ENCODE measurements around the gene MMP14. TPM values are rescaled to one million over a fixed set of nuclear protein-coding genes. Genes with fewer than 3 reads are reported as not detected.

Gene MMP14
- total RNA-seq, 1 donor from 2014 or later: 306 TPM

DNA sequence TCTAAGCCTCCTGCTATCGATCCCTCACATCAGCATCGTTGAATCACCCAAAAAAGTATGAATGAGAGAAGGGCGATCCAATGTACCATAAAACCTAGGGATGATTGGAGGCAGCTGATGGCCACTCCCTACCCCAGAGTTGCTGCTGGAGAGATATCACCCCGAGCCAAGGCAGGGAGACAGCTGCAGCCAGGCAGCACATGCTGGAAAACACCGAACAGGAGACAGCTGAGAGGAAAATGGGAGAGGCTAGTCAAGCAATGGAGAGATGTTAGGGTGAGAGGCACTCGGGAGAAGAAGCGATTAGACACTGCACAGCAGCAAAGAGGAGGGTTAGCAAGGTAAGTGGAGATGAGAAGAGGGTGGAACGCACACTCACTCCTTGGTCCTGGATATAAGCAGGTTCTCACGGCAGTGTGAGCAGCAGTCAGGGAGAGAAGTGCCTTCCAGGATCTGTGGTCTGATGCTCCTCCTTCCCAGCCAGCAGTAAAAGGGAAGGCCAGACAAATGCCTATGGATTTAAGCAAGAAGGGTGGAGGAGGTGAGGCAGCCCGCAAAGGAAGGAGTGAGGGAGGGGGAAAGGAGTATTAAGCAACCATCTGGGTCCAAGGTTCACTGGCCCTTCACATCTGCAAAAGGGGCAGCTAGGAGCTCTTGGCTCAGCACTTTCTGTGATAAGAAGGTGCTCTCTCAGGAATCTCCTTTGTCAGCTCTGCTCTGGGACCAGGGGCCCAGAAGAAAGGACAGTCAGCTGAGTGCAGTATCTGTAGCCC lies 21.3 kb upstream of the MMP14 start, which contains the start of gene SLC7A7:
SLC7A7 (minus strand) TSS at position 495 of the 773 bp plus-strand sequence. CDS start 2,037 bp downstream, outside the sequence.
- peak within 1 kb of the TSS; percentile 62 for H3K27ac Mint-ChIP-seq
- H3K4me1 Mint-ChIP-seq: peaks cover 36% of the 10 kb centered on the region
- no peaks in the 10 kb centered on the region for H3K36me3 Mint-ChIP-seq
- H3K27me3 Mint-ChIP-seq (ENCODE audit: low read depth): no peaks in the 10 kb centered on the region
- peak within 1 kb of the TSS; percentile 15 for H3K4me3 Mint-ChIP-seq
- no peaks in the 10 kb centered on the region for H3K9me3 Mint-ChIP-seq
- DNase-seq (ENCODE audit: low spot score in 2 of 2, unreplicated experiment in 2 of 2): no peak
- TF ChIP-seq, protein P1, sequence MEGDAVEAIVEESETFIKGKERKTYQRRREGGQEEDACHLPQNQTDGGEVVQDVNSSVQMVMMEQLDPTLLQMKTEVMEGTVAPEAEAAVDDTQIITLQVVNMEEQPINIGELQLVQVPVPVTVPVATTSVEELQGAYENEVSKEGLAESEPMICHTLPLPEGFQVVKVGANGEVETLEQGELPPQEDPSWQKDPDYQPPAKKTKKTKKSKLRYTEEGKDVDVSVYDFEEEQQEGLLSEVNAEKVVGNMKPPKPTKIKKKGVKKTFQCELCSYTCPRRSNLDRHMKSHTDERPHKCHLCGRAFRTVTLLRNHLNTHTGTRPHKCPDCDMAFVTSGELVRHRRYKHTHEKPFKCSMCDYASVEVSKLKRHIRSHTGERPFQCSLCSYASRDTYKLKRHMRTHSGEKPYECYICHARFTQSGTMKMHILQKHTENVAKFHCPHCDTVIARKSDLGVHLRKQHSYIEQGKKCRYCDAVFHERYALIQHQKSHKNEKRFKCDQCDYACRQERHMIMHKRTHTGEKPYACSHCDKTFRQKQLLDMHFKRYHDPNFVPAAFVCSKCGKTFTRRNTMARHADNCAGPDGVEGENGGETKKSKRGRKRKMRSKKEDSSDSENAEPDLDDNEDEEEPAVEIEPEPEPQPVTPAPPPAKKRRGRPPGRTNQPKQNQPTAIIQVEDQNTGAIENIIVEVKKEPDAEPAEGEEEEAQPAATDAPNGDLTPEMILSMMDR (IDR thresholded peaks at IDR 0.05; ENCODE audit: unreplicated experiment): no peak

DNA sequence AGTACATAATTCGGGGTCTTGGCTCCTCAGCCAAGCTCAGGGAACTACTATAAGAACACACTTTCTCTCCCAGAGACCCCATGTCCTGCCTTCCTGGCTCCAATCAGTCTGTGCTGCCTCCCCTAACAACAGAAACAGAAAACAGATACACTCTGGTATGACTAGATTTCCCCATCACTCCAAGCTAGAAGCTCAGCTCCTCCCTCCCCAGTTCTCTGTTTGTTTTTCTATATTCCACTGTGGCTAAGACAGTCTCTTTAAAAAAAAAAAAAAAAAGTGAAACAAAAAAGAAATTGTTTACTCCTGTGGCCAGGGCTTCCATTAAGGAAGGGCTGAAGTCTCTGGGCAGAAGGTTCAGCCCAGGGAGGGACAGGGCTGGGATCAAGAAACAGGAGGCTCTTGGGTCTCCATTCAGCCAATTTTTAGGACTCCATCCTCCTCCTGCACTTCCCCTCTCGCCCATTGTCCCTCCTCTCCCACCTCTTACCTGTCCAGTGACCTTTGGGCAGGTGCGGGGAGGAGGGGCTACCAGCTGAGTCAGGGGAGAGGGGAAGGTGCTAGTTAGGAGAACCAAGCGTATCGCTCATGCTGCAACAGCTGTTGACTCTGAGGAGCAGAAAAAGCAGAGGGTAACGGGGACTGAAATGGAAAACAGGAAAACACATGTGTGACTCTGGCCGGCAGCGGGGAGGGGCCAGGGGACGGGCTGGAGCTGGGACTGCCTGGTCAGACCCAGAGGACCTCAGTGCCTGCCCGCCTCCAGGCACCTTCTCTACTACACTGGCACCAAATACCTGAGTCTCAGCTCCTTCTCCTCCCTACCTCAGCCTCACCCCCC lies 17.0 kb upstream of the MMP14 start:
- H3K9me3 Mint-ChIP-seq: no peaks in the 10 kb centered on the region

GRCh38 chr14:22820731-22821130 lies 15.7 kb upstream of the MMP14 start:
- Mint-ChIP-seq H3K4me1 (peaks cover 49% of the 10 kb centered on the region), H3K36me3 (no peaks in the 10 kb centered on the region), H3K27me3 (ENCODE audit: low read depth) (no peaks in the 10 kb centered on the region), H3K9me3 (no peaks in the 10 kb centered on the region), H3K4me3 (no peak overlapping the region), H3K27ac (no peak overlapping the region)
- DNase-seq (ENCODE audit: low spot score in 2 of 2, unreplicated experiment in 2 of 2): no peak
- TF ChIP-seq, protein P1 (IDR thresholded peaks at IDR 0.05; ENCODE audit: unreplicated experiment): no peak

More for the DNA sequence above, 17.0 kb upstream of the MMP14 start:
- Mint-ChIP-seq H3K27ac (peak overlapping the region; percentile 93), H3K27me3 (ENCODE audit: low read depth) (no peaks in the 10 kb centered on the region), H3K36me3 (no peaks in the 10 kb centered on the region), H3K4me3 (no peak overlapping the region), H3K4me1 (peaks cover 55% of the 10 kb centered on the region)
- DNase-seq (ENCODE audit: low spot score in 2 of 2, unreplicated experiment in 2 of 2): no peak
- TF ChIP-seq, protein P1 (IDR thresholded peaks at IDR 0.05; ENCODE audit: unreplicated experiment): no peak

DNA sequence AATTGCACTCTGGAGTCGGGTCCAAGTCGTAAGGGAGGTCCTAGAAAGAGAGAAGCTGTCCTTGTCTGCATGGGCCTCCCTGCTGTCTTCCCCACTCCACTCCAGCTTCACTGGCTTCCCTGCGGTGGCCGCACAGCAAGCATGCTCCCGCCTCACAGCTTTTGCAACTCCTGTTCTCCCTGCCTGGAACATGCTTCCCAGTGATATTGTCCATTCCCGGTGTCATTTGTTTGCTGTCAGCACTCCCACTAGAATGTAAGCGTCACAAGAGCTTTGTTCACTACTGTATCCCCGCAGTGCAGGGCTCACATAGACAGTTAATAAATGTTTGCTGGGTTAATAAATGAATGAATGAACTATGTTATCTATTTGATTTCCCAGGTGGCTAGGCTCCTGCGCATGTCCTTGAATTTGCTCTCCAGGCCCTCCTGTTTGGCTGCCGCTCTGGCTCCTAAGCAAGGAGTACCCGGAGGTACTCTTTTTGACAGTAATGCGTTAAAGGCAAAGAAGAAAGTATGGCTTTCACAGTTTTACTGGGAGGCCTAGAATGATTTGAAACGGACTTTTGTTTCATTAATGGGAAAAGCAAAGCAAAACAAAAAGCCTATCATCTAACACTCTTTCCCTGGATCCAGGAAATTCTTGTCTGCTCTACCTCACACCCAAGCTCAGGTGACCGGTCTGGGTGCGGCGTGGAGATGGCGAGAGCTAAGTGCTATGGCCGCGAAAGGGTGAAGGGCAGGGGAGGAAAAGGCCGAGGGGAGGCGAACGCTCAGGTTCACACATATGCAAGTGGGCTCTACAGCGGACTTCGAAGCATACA lies 15.0 kb upstream of the MMP14 start:
- H3K4me3 Mint-ChIP-seq: peak overlapping the region; percentile 24
- no peaks in the 10 kb centered on the region for H3K27me3 Mint-ChIP-seq (ENCODE audit: low read depth)

More for the DNA sequence above, 15.0 kb upstream of the MMP14 start:
- Mint-ChIP-seq H3K4me1 (peaks cover 45% of the 10 kb centered on the region), H3K36me3 (no peaks in the 10 kb centered on the region), H3K27ac (peak overlapping the region; percentile 68), H3K9me3 (no peaks in the 10 kb centered on the region)
- no peak for DNase-seq (ENCODE audit: low spot score in 2 of 2, unreplicated experiment in 2 of 2)
- TF ChIP-seq, protein P1 (IDR thresholded peaks at IDR 0.05; ENCODE audit: unreplicated experiment): no peak

Measured in mesothelial cell of epicardium (in vitro differentiated cells).